ENCODE results near the gene ADAM8.

GRCh38 chr10:133293810-133294119, 17.1 kb upstream of the ADAM8 start:
- TF ChIP-seq CTCF (IDR thresholded peaks at IDR 0.05 in 4 of 5, conservative IDR thresholded peaks at IDR 0.05 in 1 of 5): no peak
- no peak for TF ChIP-seq POLR2A (IDR thresholded peaks at IDR 0.05)
